ENCODE data around the gene MSS51. TPM values are rescaled to one million over a fixed set of nuclear protein-coding genes. Genes with fewer than 3 reads are reported as not detected.
"Not testable (repeated sequence)": the region's sequence is repeated elsewhere in the genome, so short reads cannot be mapped to it uniquely, and the experiment has no call there.

MSS51 gene
- total RNA-seq, 1 experiment from 2014 or later, result 0.71 TPM

DNA sequence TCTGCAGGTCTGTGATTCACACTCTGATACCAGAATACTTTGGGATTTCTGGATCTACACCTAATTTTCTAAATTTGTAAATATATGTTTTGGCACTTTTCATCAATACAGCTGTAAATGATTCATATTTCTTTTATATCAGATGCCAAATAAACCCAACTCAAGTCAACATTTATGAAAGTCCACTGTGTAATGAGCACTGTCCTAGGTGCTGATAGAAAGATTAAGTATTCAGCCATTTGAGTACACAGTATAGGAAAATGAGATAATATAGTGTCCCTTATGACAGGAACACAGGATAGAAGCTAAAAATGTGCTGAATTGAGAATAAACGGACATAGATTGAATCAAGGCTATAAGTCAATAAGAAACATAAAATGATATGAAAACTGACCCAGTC, 25.9 kb downstream of the MSS51 start:
- H3K27me3 ChIP-seq (replicated peaks), result no peaks in the 10 kb centered on the region
- H3K4me1 ChIP-seq (replicated peaks), result peaks cover 31% of the 10 kb centered on the region
- H3K4me3 ChIP-seq, result no peak overlapping the region
- H3K27ac ChIP-seq, result no peak overlapping the region
- peaks cover 23% of the 10 kb centered on the region for H3K36me3 ChIP-seq
- no peaks in the 10 kb centered on the region for H3K9me3 ChIP-seq (replicated peaks)
- no peak for DNase-seq (ENCODE audit: low read depth in 1 of 2, low spot score in 2 of 2)

DNA sequence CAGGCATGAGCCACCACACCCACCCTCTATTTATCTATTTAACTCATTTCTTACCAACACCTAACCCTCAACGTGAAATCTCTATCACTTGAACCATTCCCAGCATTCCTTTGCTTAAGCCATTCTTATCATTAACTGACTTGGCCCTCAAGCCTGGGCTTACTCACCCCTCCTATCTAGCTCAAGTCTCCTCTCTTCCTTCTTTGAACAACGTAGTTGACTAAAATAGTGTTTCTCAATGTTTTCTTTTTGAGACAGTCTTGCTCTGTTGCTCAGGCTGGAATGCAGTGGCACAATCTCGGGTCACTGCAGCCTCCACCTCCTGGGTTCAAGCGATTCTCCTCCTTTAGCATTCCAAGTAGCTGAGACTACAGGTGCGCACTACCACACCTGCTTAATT, 26.5 kb downstream of the MSS51 start:
- H3K27ac ChIP-seq, result no peak overlapping the region
- H3K27me3 ChIP-seq (replicated peaks), result no peaks in the 10 kb centered on the region
- peaks cover 23% of the 10 kb centered on the region for H3K36me3 ChIP-seq
- peaks cover 27% of the 10 kb centered on the region for H3K4me1 ChIP-seq (replicated peaks)
- H3K9me3 ChIP-seq (replicated peaks), result no peaks in the 10 kb centered on the region
- no peak for DNase-seq (ENCODE audit: low read depth in 1 of 2, low spot score in 2 of 2)
- H3K4me3 ChIP-seq, result no peak overlapping the region

DNA sequence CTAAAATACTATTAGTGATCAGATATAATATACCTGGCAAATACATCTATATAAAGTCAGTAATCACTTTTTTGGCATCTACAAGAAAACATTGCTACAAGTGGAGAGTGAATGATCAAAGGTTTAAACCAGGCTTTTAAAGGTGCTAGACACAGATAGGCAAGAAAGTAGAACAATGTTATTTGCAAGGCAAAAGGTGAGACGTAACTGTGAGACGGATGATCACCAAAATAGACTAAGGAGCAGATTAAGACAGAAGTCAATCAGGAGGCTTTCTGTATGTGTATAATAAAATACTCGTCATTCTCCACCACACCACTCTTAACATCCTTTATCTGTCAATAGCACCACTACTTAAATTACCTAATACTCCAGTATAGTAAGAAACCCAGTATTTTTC, 27.8 kb downstream of the MSS51 start:
- no peak for DNase-seq (ENCODE audit: low read depth in 1 of 2, low spot score in 2 of 2)
- Histone ChIP-seq H3K27me3 (replicated peaks) (no peaks in the 10 kb centered on the region), H3K4me1 (replicated peaks) (peaks cover 17% of the 10 kb centered on the region), H3K27ac (no peak overlapping the region), H3K36me3 (peaks cover 19% of the 10 kb centered on the region), H3K9me3 (replicated peaks) (no peaks in the 10 kb centered on the region), H3K4me3 (no peak overlapping the region)

DNA sequence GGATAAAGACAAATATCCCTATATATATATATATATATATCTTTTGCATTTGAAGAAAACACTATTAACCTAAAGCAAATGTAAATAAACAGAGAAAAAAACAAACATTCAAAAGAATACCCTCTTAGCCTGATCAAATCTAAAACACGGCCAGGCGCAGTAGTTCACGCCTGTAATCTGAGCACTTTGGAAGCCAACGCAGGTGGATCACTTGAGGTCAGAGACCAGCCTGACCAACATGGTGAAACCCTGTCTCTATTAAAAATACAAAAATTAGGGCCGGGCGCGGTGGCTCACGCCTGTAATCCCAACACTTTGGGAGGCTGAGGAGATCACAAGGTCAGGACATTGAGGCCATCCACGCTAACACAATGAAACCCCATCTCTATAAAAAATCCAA, 28.7 kb downstream of the MSS51 start:
- no peak for DNase-seq (ENCODE audit: low read depth in 1 of 2, low spot score in 2 of 2)
- no peaks in the 10 kb centered on the region for H3K27me3 ChIP-seq (replicated peaks)

DNA sequence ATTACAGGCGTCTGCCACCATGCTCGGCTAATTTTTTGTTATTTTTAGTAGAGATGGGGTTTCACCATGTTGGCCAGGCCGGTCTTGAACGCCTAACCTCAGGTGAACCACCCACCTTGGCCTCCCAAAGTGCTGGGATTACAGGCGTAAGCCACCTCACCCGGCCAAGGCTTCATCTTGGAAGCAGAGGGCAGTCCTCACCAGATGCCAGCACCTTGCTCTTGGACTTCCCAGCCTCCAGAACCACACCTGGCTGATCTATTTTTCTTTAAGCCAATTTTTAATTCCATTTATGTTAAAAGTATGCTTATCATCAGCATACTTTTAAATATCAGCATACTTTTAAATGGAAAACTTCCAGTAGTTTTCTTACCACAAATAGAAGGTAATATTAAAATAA, 31.7 kb downstream of the MSS51 start:
- no peak for DNase-seq (ENCODE audit: low read depth in 1 of 2, low spot score in 2 of 2)
- no peak overlapping the region for H3K27ac ChIP-seq
- no peaks in the 10 kb centered on the region for H3K4me1 ChIP-seq (replicated peaks)
- H3K27me3 ChIP-seq (replicated peaks), result no peaks in the 10 kb centered on the region
- peaks cover 39% of the 10 kb centered on the region for H3K36me3 ChIP-seq
- H3K9me3 ChIP-seq (replicated peaks), result no peaks in the 10 kb centered on the region
- no peak overlapping the region for H3K4me3 ChIP-seq

More for the DNA sequence above, 28.7 kb downstream of the MSS51 start:
- Histone ChIP-seq H3K27ac (no peak overlapping the region), H3K4me1 (replicated peaks) (peaks cover 11% of the 10 kb centered on the region), H3K4me3 (no peak overlapping the region), H3K9me3 (replicated peaks) (no peaks in the 10 kb centered on the region), H3K36me3 (peaks cover 21% of the 10 kb centered on the region)

DNA sequence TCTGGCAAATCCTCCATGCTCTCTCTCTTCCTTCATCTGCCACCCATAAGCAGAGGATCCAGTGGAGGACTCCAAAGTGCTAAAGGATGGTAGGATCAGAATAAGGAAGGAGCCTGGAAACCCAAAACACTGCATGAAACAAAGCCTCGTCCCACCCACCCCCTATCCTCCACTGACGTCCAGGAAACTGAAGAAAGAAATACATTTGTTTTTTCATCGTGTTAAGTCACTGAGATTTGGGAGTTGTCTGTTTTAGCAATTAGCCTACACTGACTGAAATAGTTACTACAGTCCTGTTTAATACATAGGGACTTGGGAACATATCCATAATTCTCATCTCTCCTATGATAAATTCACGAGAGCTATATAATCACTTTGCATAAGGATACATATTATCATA, 34.3 kb downstream of the MSS51 start:
- Histone ChIP-seq H3K4me1 (replicated peaks) (no peaks in the 10 kb centered on the region), H3K27ac (no peak overlapping the region), H3K27me3 (replicated peaks) (no peaks in the 10 kb centered on the region), H3K36me3 (peaks cover 60% of the 10 kb centered on the region), H3K4me3 (no peak overlapping the region), H3K9me3 (replicated peaks) (no peaks in the 10 kb centered on the region)
- no peak for DNase-seq (ENCODE audit: low read depth in 1 of 2, low spot score in 2 of 2)

DNA sequence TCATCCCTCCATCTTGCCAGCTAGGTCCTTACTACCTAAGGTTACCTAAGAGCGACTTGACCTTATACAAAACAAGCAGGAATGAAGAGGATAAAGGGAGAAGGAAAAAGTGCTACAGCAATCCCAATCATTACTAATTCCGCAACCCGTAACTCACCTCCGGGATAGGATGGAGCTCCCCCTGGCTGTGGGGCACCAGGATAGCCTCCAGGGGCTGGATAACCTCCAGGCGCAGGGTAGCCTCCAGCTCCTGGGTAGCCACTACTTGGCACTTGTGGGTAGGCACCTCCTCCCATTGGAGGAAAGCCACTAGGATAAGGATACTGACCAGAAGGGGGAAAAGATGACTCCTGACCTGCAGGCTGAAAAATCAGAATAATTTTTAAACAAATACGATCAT, 35.3 kb downstream of the MSS51 start:
- Histone ChIP-seq H3K27me3 (replicated peaks) (no peaks in the 10 kb centered on the region), H3K27ac (no peak overlapping the region), H3K4me3 (no peak overlapping the region), H3K36me3 (peaks cover 63% of the 10 kb centered on the region), H3K9me3 (replicated peaks) (no peaks in the 10 kb centered on the region), H3K4me1 (replicated peaks) (no peaks in the 10 kb centered on the region)
- no peak for DNase-seq (ENCODE audit: low read depth in 1 of 2, low spot score in 2 of 2)

DNA sequence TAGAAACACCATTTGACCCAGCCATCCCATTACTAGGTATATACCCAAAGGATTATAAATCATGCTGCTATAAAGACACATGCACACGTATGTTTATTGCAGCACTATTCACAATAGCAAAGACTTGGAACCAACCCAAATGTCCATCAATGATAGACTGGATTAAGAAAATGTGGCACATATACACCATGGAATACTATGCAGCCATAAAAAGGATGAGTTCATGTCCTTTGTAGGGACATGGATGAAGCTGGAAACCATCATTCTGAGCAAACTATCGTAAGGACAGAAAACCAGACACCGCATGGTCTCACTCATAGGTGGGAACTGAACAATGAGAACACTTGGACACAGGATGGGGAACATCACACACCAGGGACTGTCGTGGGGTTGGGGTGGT, 39.0 kb downstream of the MSS51 start:
- H3K36me3 ChIP-seq, result peaks cover 76% of the 10 kb centered on the region
- not testable (repeated sequence) for H3K27ac ChIP-seq; H3K9me3 ChIP-seq (replicated peaks); H3K4me1 ChIP-seq (replicated peaks); H3K4me3 ChIP-seq; DNase-seq (ENCODE audit: low read depth in 1 of 2, low spot score in 2 of 2); H3K27me3 ChIP-seq (replicated peaks)

DNA sequence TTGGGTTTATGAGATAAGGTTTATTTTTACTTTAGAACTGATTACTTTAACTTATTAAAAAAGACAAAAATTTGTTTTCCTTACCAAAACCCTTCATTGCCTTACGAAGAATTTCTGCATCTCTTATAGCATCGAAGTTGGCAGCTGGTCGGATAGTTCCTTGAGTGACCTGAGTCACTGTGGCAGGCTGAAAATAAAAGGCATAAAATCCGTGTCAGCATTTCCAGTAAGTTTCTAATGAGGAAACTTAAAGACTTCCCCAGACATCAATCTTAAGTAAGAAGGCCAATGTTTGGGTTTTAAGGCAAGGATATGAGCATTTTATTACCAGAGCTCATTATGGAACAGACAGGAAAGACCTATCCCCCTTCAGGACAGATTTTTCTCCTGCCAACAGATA, 45.1 kb downstream of the MSS51 start:
- Histone ChIP-seq H3K4me1 (replicated peaks) (no peaks in the 10 kb centered on the region), H3K27ac (no peak overlapping the region), H3K4me3 (no peak overlapping the region), H3K36me3 (peaks cover 73% of the 10 kb centered on the region), H3K9me3 (replicated peaks) (no peaks in the 10 kb centered on the region), H3K27me3 (replicated peaks) (no peaks in the 10 kb centered on the region)
- no peak for DNase-seq (ENCODE audit: low read depth in 1 of 2, low spot score in 2 of 2)

DNA sequence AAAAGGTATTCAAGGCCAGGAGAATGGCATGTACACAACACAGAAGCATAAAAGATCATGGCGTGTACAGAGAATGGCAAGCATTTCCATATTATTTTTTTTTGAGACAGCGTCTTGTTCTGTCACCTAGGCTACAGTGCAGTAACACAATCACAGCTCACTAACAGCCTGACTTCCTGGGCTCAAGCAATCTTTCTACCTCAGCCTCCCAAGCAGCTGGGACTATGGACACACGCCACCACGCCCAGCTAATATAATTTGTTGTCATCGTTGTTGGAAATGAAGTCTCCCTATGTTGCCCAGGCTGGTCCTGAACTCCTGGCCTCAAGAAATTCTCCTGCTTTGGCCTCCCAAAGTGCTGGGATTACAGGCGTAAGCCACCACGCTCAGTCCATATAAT, 46.8 kb downstream of the MSS51 start:
- H3K36me3 ChIP-seq, result peaks cover 82% of the 10 kb centered on the region
- DNase-seq (ENCODE audit: low read depth in 1 of 2, low spot score in 2 of 2), result no peak

DNA sequence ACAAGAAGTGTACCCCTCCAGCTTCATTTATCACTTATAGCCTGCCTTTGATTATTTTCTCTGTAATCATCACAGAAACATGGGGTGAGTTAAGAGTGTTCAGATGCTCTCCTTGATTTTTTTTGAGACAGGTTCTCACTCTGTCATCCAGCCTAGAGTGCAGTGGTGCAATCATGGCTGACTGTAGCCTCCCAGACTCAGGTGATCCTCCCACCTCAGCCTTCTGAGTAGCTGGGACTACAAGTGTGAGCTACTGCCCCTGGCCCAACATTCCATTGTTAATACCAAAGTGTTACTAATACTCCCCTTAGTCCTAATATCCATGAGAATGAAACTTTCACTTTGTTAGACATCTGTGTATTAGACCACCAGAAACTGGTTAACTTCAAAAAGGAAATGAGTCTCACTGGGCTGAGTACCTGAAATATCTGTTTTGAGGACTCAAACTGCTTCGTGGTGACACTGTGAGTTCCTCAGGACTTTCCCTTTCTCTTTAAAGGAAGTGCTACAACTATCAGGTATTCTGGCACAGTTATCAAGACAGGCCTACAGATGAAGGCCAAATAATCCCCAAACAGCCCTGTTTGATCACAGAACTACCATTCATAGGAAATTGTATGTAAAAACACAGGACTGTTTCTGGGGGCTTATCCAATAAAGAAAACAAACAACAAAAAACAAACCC, 54.2 kb downstream of the MSS51 start:
- Histone ChIP-seq H3K4me1 (replicated peaks) (no peaks in the 10 kb centered on the region), H3K36me3 (peaks cover 86% of the 10 kb centered on the region), H3K27ac (no peak overlapping the region), H3K9me3 (replicated peaks) (no peaks in the 10 kb centered on the region), H3K4me3 (no peak overlapping the region), H3K27me3 (replicated peaks) (no peaks in the 10 kb centered on the region)
- no peak for DNase-seq (ENCODE audit: low read depth in 1 of 2, low spot score in 2 of 2)

More for the DNA sequence above, 46.8 kb downstream of the MSS51 start:
- H3K4me3 ChIP-seq, result no peak overlapping the region
- H3K27me3 ChIP-seq (replicated peaks), result no peaks in the 10 kb centered on the region
- no peaks in the 10 kb centered on the region for H3K9me3 ChIP-seq (replicated peaks)
- H3K27ac ChIP-seq, result no peak overlapping the region
- no peaks in the 10 kb centered on the region for H3K4me1 ChIP-seq (replicated peaks)

DNA sequence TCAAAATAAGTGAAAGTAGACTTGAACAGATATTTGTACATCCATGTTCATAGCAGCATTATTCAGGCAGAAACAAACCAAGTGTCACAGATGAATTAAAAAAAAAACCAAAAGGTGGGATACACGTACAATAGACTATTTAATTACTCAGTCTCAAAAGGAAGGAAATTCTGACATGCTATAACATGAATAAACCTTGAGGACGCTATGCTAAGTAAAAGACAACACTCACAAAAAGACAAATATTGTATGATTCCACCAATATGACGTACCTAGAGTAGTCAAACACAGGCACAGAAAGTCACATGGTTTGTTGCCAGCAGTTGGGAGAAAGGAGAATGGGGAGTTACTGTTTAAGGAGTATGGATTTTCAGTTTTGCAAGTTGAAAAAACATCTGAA, 56.7 kb downstream of the MSS51 start:
- Histone ChIP-seq H3K9me3 (replicated peaks) (no peaks in the 10 kb centered on the region), H3K27ac (no peak overlapping the region), H3K36me3 (peaks cover 83% of the 10 kb centered on the region), H3K4me1 (replicated peaks) (no peaks in the 10 kb centered on the region), H3K4me3 (no peak overlapping the region), H3K27me3 (replicated peaks) (no peaks in the 10 kb centered on the region)
- no peak for DNase-seq (ENCODE audit: low read depth in 1 of 2, low spot score in 2 of 2)

All from SJSA1 (cell line).